Measurements from ENCODE around the gene SMYD3.

DNA sequence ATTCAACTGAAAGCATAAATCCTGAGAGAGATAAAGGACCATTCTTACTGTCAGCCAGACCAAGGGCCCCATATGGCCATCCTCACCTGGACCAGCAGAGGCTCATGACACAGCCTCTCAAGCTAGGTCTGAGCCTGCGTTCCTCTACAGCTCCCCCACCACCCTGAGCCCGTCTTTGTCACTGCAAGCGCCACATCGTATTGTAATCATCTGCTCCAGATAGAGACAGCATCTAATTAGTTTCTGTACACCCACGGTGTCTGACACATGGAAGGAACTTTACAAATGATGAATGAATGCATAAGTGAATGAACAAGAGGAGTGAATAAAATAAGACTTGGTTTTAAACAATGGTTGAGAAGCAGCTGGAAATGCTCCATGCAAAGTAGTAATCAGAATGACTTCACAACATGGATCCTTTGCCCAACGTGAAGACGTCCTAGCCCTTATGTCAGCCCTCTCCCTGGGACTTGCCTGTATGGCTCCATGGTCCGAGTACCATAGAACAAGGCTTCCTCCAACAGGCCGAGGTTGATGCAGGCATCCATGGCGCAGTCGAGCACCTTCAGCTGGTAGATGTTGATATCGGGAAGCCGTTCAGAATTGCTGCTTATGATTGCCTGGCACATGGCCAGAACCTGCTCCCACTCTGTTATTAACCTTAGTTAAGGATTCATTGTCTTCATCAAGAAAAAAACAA lies 648.9 kb downstream of the SMYD3 start:
- TF ChIP-seq, protein P1, sequence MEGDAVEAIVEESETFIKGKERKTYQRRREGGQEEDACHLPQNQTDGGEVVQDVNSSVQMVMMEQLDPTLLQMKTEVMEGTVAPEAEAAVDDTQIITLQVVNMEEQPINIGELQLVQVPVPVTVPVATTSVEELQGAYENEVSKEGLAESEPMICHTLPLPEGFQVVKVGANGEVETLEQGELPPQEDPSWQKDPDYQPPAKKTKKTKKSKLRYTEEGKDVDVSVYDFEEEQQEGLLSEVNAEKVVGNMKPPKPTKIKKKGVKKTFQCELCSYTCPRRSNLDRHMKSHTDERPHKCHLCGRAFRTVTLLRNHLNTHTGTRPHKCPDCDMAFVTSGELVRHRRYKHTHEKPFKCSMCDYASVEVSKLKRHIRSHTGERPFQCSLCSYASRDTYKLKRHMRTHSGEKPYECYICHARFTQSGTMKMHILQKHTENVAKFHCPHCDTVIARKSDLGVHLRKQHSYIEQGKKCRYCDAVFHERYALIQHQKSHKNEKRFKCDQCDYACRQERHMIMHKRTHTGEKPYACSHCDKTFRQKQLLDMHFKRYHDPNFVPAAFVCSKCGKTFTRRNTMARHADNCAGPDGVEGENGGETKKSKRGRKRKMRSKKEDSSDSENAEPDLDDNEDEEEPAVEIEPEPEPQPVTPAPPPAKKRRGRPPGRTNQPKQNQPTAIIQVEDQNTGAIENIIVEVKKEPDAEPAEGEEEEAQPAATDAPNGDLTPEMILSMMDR (conservative IDR thresholded peaks at IDR 0.05 in 1 of 2, IDR thresholded peaks at IDR 0.05 in 1 of 2; ENCODE audit: low read depth in 1 of 2, low read length in 2 of 2) = no peak
- TF ChIP-seq EZH2 (IDR thresholded peaks at IDR 0.05; ENCODE audit: low read length, missing control alignments) = no peak
